Measurements from ENCODE around the gene TIGD6. TPM values are rescaled to one million over a fixed set of nuclear protein-coding genes. Genes with fewer than 3 reads are reported as not detected.
A peak's percentile ranks its signal among the peaks of the same experiment; 100 is the strongest.

The TIGD6 gene
- total RNA-seq, 5 donors from 2014 or later (not counting 1 experiment from before 2014, with no cell fraction given) = 1.7 to 4.5 (median 4.0) TPM

- peak overlapping the region in 1 of 2 donors; percentile 6 for H3K4me3 ChIP-seq (ENCODE audit: control insufficient read depth in 1 of 2, extremely low read depth in 1 of 2, low read length in 1 of 2)
- H3K27me3 Mint-ChIP-seq = no peaks in the 10 kb centered on the region
- H3K4me1 Mint-ChIP-seq = peaks cover 14 to 22% (median 15%) of the 10 kb centered on the region in 3 donors
- no peak overlapping the region for H3K27ac Mint-ChIP-seq
- H3K4me3 Mint-ChIP-seq = no peak overlapping the region
- ATAC-seq (replicated peaks in 1 of 4) (no peak), DNase-seq (no peak)
- H3K36me3 Mint-ChIP-seq = peaks cover 11% of the 10 kb centered on the region
- H3K9me3 Mint-ChIP-seq = no peaks in the 10 kb centered on the region
- H3K36me3 ChIP-seq (ENCODE audit: control insufficient read depth in 2 of 2, extremely low read depth in 1 of 2, insufficient read depth in 1 of 2, low read length in 1 of 2) = peaks cover 0 to 5% of the 10 kb centered on the region in 2 donors
- no peaks in the 10 kb centered on the region for H3K27me3 ChIP-seq (replicated peaks in 1 of 2; ENCODE audit: control insufficient read depth in 2 of 2, extremely low read depth in 1 of 2, insufficient read depth in 2 of 2, low read length in 1 of 2)
- WGBS (ENCODE audit: insufficient coverage) = 90% methylated on average over 5 of the region's 14 CpGs
- H3K4me1 ChIP-seq (ENCODE audit: control insufficient read depth in 1 of 2, extremely low read depth in 1 of 2, insufficient read depth in 2 of 2, low read length in 2 of 2) = peaks cover 0 to 10% of the 10 kb centered on the region in 2 experiments
- ChIA-PET CTCF (interaction anchor here in 1 of 2 donors (1.0 kb wide), 1 partner anchor 162 kb away, joined by 3 read pairs; no protein-coding TSS in a partner anchor), POLR2A (no interaction called here)
- H3K9me3 ChIP-seq = no peaks in the 10 kb centered on the region
- no peak overlapping the region for H3K27ac ChIP-seq (ENCODE audit: low read length)
Measured at GRCh38 chr5:149995385-149996204, 4.9 kb downstream of the TIGD6 start.

DNA sequence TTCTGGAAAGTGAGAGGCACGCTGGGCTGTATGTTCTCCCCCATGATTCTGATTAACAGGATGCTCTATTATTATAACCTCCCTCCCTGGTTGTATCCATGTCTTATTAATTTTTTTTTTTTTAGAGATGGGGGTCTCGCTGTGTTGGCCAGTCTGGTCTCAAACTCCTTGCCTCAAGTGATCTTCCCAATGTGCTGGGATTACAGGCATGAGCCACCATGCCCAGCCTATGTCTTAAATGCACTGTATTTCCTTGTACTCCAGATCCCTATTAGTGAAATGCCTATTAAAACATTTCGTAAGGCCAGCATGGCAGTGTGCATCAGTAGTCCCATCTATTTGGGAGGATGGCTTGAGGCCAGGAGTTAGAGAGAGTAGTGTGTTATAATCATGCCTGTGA lies 7.0 kb downstream of the TIGD6 start:
- H3K36me3 ChIP-seq (ENCODE audit: control insufficient read depth in 2 of 2, extremely low read depth in 1 of 2, insufficient read depth in 1 of 2, low read length in 1 of 2) = peaks cover 0 to 5% of the 10 kb centered on the region in 2 donors
- no peaks in the 10 kb centered on the region for H3K27me3 ChIP-seq (replicated peaks in 1 of 2; ENCODE audit: control insufficient read depth in 2 of 2, extremely low read depth in 1 of 2, insufficient read depth in 2 of 2, low read length in 1 of 2)
- DNase-seq (no peak), ATAC-seq (replicated peaks in 1 of 4) (no peak)
- no peaks in the 10 kb centered on the region for H3K9me3 ChIP-seq
- no peak overlapping the region for H3K4me3 ChIP-seq (ENCODE audit: control insufficient read depth in 1 of 2, extremely low read depth in 1 of 2, low read length in 1 of 2)
- H3K27ac ChIP-seq (ENCODE audit: low read length) = no peak overlapping the region
- no peaks in the 10 kb centered on the region for H3K9me3 Mint-ChIP-seq
- POLR2A ChIA-PET = interaction anchor here in 1 of 2 donors (0.6 kb wide), 1 partner anchor 31 kb away, joined by 3 read pairs; no protein-coding TSS in a partner anchor
- no CpG with 5 or more reads among the region's 3 CpGs for WGBS (ENCODE audit: insufficient coverage)
- no peak overlapping the region for H3K27ac Mint-ChIP-seq
- CTCF ChIA-PET = interaction anchor here (0.7 to 4.9 kb wide), 4 partner anchors 13 to 160 kb away, joined by 3 to 53 read pairs (median 10); no protein-coding TSS in a partner anchor
- H3K4me1 Mint-ChIP-seq = peaks cover 0 to 7% (median 0%) of the 10 kb centered on the region in 3 donors
- no peak overlapping the region for H3K4me3 Mint-ChIP-seq
- H3K4me1 ChIP-seq (ENCODE audit: control insufficient read depth in 1 of 2, extremely low read depth in 1 of 2, insufficient read depth in 2 of 2, low read length in 2 of 2) = no peaks in the 10 kb centered on the region
- H3K36me3 Mint-ChIP-seq = peaks cover 11% of the 10 kb centered on the region
- H3K27me3 Mint-ChIP-seq = no peaks in the 10 kb centered on the region

- Histone ChIP-seq H3K9me3 (no peaks in the 10 kb centered on the region), H3K27me3 (replicated peaks in 1 of 2; ENCODE audit: control insufficient read depth in 2 of 2, extremely low read depth in 1 of 2, insufficient read depth in 2 of 2, low read length in 1 of 2) (no peaks in the 10 kb centered on the region), H3K4me1 (ENCODE audit: control insufficient read depth in 1 of 2, extremely low read depth in 1 of 2, insufficient read depth in 2 of 2, low read length in 2 of 2) (no peaks in the 10 kb centered on the region), H3K27ac (ENCODE audit: low read length) (no peak overlapping the region), H3K4me3 (ENCODE audit: control insufficient read depth in 1 of 2, extremely low read depth in 1 of 2, low read length in 1 of 2) (no peak overlapping the region), H3K36me3 (ENCODE audit: control insufficient read depth in 2 of 2, extremely low read depth in 1 of 2, insufficient read depth in 1 of 2, low read length in 1 of 2) (peaks cover 0 to under 1% of the 10 kb centered on the region in 2 donors)
- H3K4me1 Mint-ChIP-seq = peaks cover 0 to 6% (median 0%) of the 10 kb centered on the region in 3 donors
- no peaks in the 10 kb centered on the region for H3K27me3 Mint-ChIP-seq
- DNase-seq (peak; percentile 16 to 83 (median 57)), ATAC-seq (replicated peaks in 1 of 4) (peak; percentile 84 to 92 (median 87))
- no peak overlapping the region for H3K4me3 Mint-ChIP-seq
- H3K9me3 Mint-ChIP-seq = no peaks in the 10 kb centered on the region
- ChIA-PET CTCF (interaction anchor here (0.5 to 4.9 kb wide), 15 partner anchors 12 to 1184 kb away, joined by 3 to 53 read pairs (median 4); partner anchors contain the start of gene SLC26A2 (in 1 of the 2)), POLR2A (no interaction called here)
- WGBS (ENCODE audit: insufficient coverage) = 70% methylated on average over 4 of the region's 4 CpGs
- no peak overlapping the region for H3K27ac Mint-ChIP-seq
- peaks cover 5% of the 10 kb centered on the region for H3K36me3 Mint-ChIP-seq
Measured at GRCh38 chr5:149990518-149991376, 9.7 kb downstream of the TIGD6 start.

DNA sequence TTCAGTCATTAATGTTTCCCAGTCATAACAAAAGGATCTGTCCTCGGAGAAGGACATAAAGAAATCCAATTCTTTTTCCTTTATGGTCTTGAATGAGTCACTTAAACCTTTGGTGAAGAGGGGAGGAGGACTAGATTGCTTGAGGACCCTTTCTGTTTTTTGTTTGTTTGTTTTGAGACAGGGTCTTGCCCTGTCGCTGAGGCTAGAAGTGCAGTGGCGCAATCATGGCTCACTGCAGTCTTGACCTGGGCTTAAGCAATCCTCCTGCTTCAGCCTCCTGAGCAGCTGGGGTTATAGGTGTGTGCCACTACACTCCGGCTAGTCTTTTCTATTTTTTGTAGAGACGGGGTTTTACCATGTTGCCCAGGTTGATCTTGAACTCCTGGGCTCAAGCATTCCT lies 12.3 kb downstream of the TIGD6 start:
- H3K27ac ChIP-seq (ENCODE audit: low read length) = no peak overlapping the region
- ATAC-seq (replicated peaks in 1 of 4) = no peak
- Mint-ChIP-seq H3K27me3 (no peaks in the 10 kb centered on the region), H3K4me1 (peaks cover 0 to 6% (median 0%) of the 10 kb centered on the region in 3 donors), H3K36me3 (peaks cover 4% of the 10 kb centered on the region), H3K4me3 (no peak overlapping the region), H3K27ac (no peak overlapping the region), H3K9me3 (no peaks in the 10 kb centered on the region)
- 100% methylated on average over 3 of the region's 5 CpGs for whole genome bisulfite sequencing (ENCODE audit: insufficient coverage)
- H3K36me3 ChIP-seq (ENCODE audit: control insufficient read depth in 2 of 2, extremely low read depth in 1 of 2, insufficient read depth in 1 of 2, low read length in 1 of 2) = no peaks in the 10 kb centered on the region
- H3K4me3 ChIP-seq (ENCODE audit: control insufficient read depth in 1 of 2, extremely low read depth in 1 of 2, low read length in 1 of 2) = no peak overlapping the region
- H3K27me3 ChIP-seq (replicated peaks in 1 of 2; ENCODE audit: control insufficient read depth in 2 of 2, extremely low read depth in 1 of 2, insufficient read depth in 2 of 2, low read length in 1 of 2) = no peaks in the 10 kb centered on the region
- ChIA-PET POLR2A (no interaction called here), CTCF (no interaction called here)
- no peaks in the 10 kb centered on the region for H3K9me3 ChIP-seq
- no peak for DNase-seq
- H3K4me1 ChIP-seq (ENCODE audit: control insufficient read depth in 1 of 2, extremely low read depth in 1 of 2, insufficient read depth in 2 of 2, low read length in 2 of 2) = no peaks in the 10 kb centered on the region

DNA sequence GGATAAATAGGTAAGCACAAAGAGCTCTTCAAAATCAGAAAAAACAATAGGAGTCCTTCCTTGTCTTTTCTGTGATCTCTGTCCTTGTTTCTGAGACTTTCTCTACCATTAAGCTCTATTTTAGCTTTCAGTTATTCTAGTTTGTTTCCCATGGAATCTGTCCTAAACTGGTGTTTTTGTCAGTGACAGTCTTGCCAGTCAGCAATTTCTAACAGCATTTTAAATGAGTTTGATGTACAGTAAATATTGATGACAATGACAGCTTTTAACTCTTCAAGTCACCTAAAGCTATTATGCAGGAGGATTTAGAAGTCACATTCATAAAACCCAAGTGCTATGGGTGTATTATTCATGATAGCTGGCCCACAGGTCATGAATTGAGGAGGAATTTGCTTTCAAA lies 17.9 kb downstream of the TIGD6 start:
- no peak overlapping the region for H3K27ac Mint-ChIP-seq
- H3K4me3 Mint-ChIP-seq = no peak overlapping the region
- POLR2A ChIA-PET = interaction anchor here in 1 of 2 donors (0.6 kb wide), 1 partner anchor 22 kb away, joined by 3 read pairs; no protein-coding TSS in a partner anchor

DNA sequence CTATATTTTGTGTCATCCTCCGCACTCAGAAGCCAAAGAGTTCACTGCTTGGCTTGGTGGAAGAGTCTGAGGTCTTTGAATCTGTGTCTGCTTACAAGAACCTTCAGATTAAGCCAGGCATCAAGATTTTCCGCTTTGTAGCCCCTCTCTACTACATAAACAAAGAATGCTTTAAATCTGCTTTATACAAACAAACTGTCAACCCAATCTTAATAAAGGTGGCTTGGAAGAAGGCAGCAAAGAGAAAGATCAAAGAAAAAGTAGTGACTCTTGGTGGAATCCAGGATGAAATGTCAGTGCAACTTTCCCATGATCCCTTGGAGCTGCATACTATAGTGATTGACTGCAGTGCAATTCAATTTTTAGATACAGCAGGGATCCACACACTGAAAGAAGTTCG lies 19.2 kb downstream of the TIGD6 start:
- no peak overlapping the region for H3K27ac ChIP-seq (ENCODE audit: low read length)
- Mint-ChIP-seq H3K9me3 (no peaks in the 10 kb centered on the region), H3K27ac (no peak overlapping the region), H3K36me3 (peaks cover 43% of the 10 kb centered on the region), H3K4me3 (no peak overlapping the region), H3K27me3 (no peaks in the 10 kb centered on the region), H3K4me1 (no peaks in the 10 kb centered on the region)
- no peaks in the 10 kb centered on the region for H3K27me3 ChIP-seq (replicated peaks in 1 of 2; ENCODE audit: control insufficient read depth in 2 of 2, extremely low read depth in 1 of 2, insufficient read depth in 2 of 2, low read length in 1 of 2)
- DNase-seq = no peak
- ATAC-seq (replicated peaks in 1 of 4) = no peak
- H3K36me3 ChIP-seq (ENCODE audit: control insufficient read depth in 2 of 2, extremely low read depth in 1 of 2, insufficient read depth in 1 of 2, low read length in 1 of 2) = peaks cover 5 to 35% of the 10 kb centered on the region in 2 donors
- CTCF ChIA-PET = interaction anchor here in 1 of 2 donors (1.3 kb wide), 1 partner anchor 143 kb away, joined by 3 read pairs; no protein-coding TSS in a partner anchor
- 100% methylated on average over 1 of the region's 3 CpGs for WGBS (ENCODE audit: insufficient coverage)
- POLR2A ChIA-PET = no interaction called here
- no peaks in the 10 kb centered on the region for H3K9me3 ChIP-seq
- no peaks in the 10 kb centered on the region for H3K4me1 ChIP-seq (ENCODE audit: control insufficient read depth in 1 of 2, extremely low read depth in 1 of 2, insufficient read depth in 2 of 2, low read length in 2 of 2)
- H3K4me3 ChIP-seq (ENCODE audit: control insufficient read depth in 1 of 2, extremely low read depth in 1 of 2, low read length in 1 of 2) = no peak overlapping the region

More for the DNA sequence above, 17.9 kb downstream of the TIGD6 start:
- H3K27ac ChIP-seq (ENCODE audit: low read length) = no peak overlapping the region
- no peak overlapping the region for H3K4me3 ChIP-seq (ENCODE audit: control insufficient read depth in 1 of 2, extremely low read depth in 1 of 2, low read length in 1 of 2)
- Mint-ChIP-seq H3K36me3 (peaks cover 35% of the 10 kb centered on the region), H3K9me3 (no peaks in the 10 kb centered on the region), H3K4me1 (no peaks in the 10 kb centered on the region), H3K27me3 (no peaks in the 10 kb centered on the region)
- ATAC-seq (replicated peaks in 1 of 4) (no peak), DNase-seq (no peak)
- H3K36me3 ChIP-seq (ENCODE audit: control insufficient read depth in 2 of 2, extremely low read depth in 1 of 2, insufficient read depth in 1 of 2, low read length in 1 of 2) = peaks cover 5 to 34% of the 10 kb centered on the region in 2 donors
- no peaks in the 10 kb centered on the region for H3K9me3 ChIP-seq
- no peaks in the 10 kb centered on the region for H3K27me3 ChIP-seq (replicated peaks in 1 of 2; ENCODE audit: control insufficient read depth in 2 of 2, extremely low read depth in 1 of 2, insufficient read depth in 2 of 2, low read length in 1 of 2)
- CTCF ChIA-PET = interaction anchor here (0.6 to 1.6 kb wide), 4 partner anchors 10 to 144 kb away, joined by 3 to 4 read pairs (median 4); no protein-coding TSS in a partner anchor
- H3K4me1 ChIP-seq (ENCODE audit: control insufficient read depth in 1 of 2, extremely low read depth in 1 of 2, insufficient read depth in 2 of 2, low read length in 2 of 2) = no peaks in the 10 kb centered on the region

Data from T-cell (primary cell).